Raji (cell line): ENCODE data around the gene P2RY6.

Experiments used
- POLR2A ChIP-seq: IDR thresholded peaks from 2 replicates; pipeline ENCODE4 v1.6.1; 2011; ENCODE audit warnings: low read depth, low read length, control low read depth; ENCODE audit not compliant: insufficient read depth

Gene P2RY6

GRCh38 chr11:73265853-73266645 lies 6.1 kb upstream of the P2RY6 start:
- TF ChIP-seq POLR2A, result no peak

GRCh38 chr11:73266646-73267020 lies 5.5 kb upstream of the P2RY6 start:
- TF ChIP-seq POLR2A, result no peak

GRCh38 chr11:73267122-73267846 lies 4.9 kb upstream of the P2RY6 start:
- no peak for TF ChIP-seq POLR2A

- TF ChIP-seq POLR2A, result no peak
Measured at GRCh38 chr11:73267906-73268540, 4.1 kb upstream of the P2RY6 start.

GRCh38 chr11:73268671-73269271 lies 3.4 kb upstream of the P2RY6 start:
- no peak for TF ChIP-seq POLR2A

GRCh38 chr11:73269459-73270015 lies 2.6 kb upstream of the P2RY6 start:
- no peak for TF ChIP-seq POLR2A

- TF ChIP-seq POLR2A, result no peak
Measured at GRCh38 chr11:73270016-73270854, 1.9 kb upstream of the P2RY6 start.

- TF ChIP-seq POLR2A, result no peak
Measured at GRCh38 chr11:73270855-73271477, 1.2 kb upstream of the P2RY6 start.

- no peak for TF ChIP-seq POLR2A
Measured at GRCh38 chr11:73272680-73273038, 521 bp downstream of the P2RY6 start.

- TF ChIP-seq POLR2A, result no peak
Measured at GRCh38 chr11:73273222-73273895, 1.2 kb downstream of the P2RY6 start.

GRCh38 chr11:73274722-73275380 lies 2.7 kb downstream of the P2RY6 start:
- TF ChIP-seq POLR2A, result no peak

GRCh38 chr11:73275381-73275750 lies 3.2 kb downstream of the P2RY6 start:
- TF ChIP-seq POLR2A, result no peak

GRCh38 chr11:73277467-73277866 lies 5.3 kb downstream of the P2RY6 start:
- no peak for TF ChIP-seq POLR2A
